Measurements from ENCODE around the gene RAPGEF5. TPM values are rescaled to one million over a fixed set of nuclear protein-coding genes. Genes with fewer than 3 reads are reported as not detected.

RAPGEF5 gene
- total RNA-seq, 1 donor = 1.1 TPM

GRCh38 chr7:22373911-22374310, 17.0 kb upstream of the RAPGEF5 start:
- Histone ChIP-seq H3K9me3 (ENCODE audit: low read depth, low read length) (no peaks in the 10 kb centered on the region), H3K79me2 (ENCODE audit: insufficient read depth, low read length) (no peaks in the 10 kb centered on the region), H3K36me3 (ENCODE audit: insufficient read depth, low read length) (no peaks in the 10 kb centered on the region), H4K20me1 (ENCODE audit: insufficient read depth, low read length) (no peaks in the 10 kb centered on the region), H3K4me2 (ENCODE audit: insufficient read depth, low read length) (no peak overlapping the region), H3K4me1 (ENCODE audit: insufficient read depth, low read length) (no peaks in the 10 kb centered on the region), H2AFZ (ENCODE audit: low read length) (no peak overlapping the region), H3K4me3 (ENCODE audit: insufficient read depth, low read length) (no peak overlapping the region), H3K27me3 (ENCODE audit: insufficient read depth, low read length) (no peaks in the 10 kb centered on the region), H3K27ac (ENCODE audit: low read depth, low read length) (no peak overlapping the region)
- TF ChIP-seq CTCF (IDR thresholded peaks at IDR 0.05; ENCODE audit: extremely low read depth, low read depth, low read length) = no peak
- DNase-seq (ENCODE audit: insufficient read length, low spot score, missing footprints) = no peak

GRCh38 chr7:22373388-22373787, 16.4 kb upstream of the RAPGEF5 start:
- TF ChIP-seq CTCF (IDR thresholded peaks at IDR 0.05; ENCODE audit: extremely low read depth, low read depth, low read length) = no peak
- H2AFZ ChIP-seq (ENCODE audit: low read length) = no peak overlapping the region
- no peak overlapping the region for H3K4me3 ChIP-seq (ENCODE audit: insufficient read depth, low read length)
- H3K79me2 ChIP-seq (ENCODE audit: insufficient read depth, low read length) = no peaks in the 10 kb centered on the region
- H3K27ac ChIP-seq (ENCODE audit: low read depth, low read length) = no peak overlapping the region
- no peaks in the 10 kb centered on the region for H4K20me1 ChIP-seq (ENCODE audit: insufficient read depth, low read length)
- no peak overlapping the region for H3K4me2 ChIP-seq (ENCODE audit: insufficient read depth, low read length)
- no peaks in the 10 kb centered on the region for H3K36me3 ChIP-seq (ENCODE audit: insufficient read depth, low read length)
- no peaks in the 10 kb centered on the region for H3K4me1 ChIP-seq (ENCODE audit: insufficient read depth, low read length)
- no peaks in the 10 kb centered on the region for H3K9me3 ChIP-seq (ENCODE audit: low read depth, low read length)
- H3K27me3 ChIP-seq (ENCODE audit: insufficient read depth, low read length) = no peaks in the 10 kb centered on the region
- DNase-seq (ENCODE audit: insufficient read length, low spot score, missing footprints) = no peak

- TF ChIP-seq CTCF (IDR thresholded peaks at IDR 0.05; ENCODE audit: extremely low read depth, low read depth, low read length) = no peak
- Histone ChIP-seq H3K9me3 (ENCODE audit: low read depth, low read length) (no peaks in the 10 kb centered on the region), H3K36me3 (ENCODE audit: insufficient read depth, low read length) (no peaks in the 10 kb centered on the region), H3K4me1 (ENCODE audit: insufficient read depth, low read length) (no peaks in the 10 kb centered on the region), H4K20me1 (ENCODE audit: insufficient read depth, low read length) (no peaks in the 10 kb centered on the region), H3K4me3 (ENCODE audit: insufficient read depth, low read length) (no peak overlapping the region), H3K27me3 (ENCODE audit: insufficient read depth, low read length) (no peaks in the 10 kb centered on the region), H3K79me2 (ENCODE audit: insufficient read depth, low read length) (no peaks in the 10 kb centered on the region), H3K27ac (ENCODE audit: low read depth, low read length) (no peak overlapping the region), H3K4me2 (ENCODE audit: insufficient read depth, low read length) (no peak overlapping the region), H2AFZ (ENCODE audit: low read length) (peak overlapping the region; percentile 28)
- no peak for DNase-seq (ENCODE audit: insufficient read length, low spot score, missing footprints)
These were observed 15.9 kb upstream of the RAPGEF5 start for GRCh38 chr7:22372863-22373262.

GRCh38 chr7:22371878-22372277, 14.9 kb upstream of the RAPGEF5 start:
- Histone ChIP-seq H3K79me2 (ENCODE audit: insufficient read depth, low read length) (no peaks in the 10 kb centered on the region), H3K4me1 (ENCODE audit: insufficient read depth, low read length) (no peaks in the 10 kb centered on the region), H4K20me1 (ENCODE audit: insufficient read depth, low read length) (no peaks in the 10 kb centered on the region), H3K27me3 (ENCODE audit: insufficient read depth, low read length) (no peaks in the 10 kb centered on the region), H3K4me2 (ENCODE audit: insufficient read depth, low read length) (no peak overlapping the region), H3K36me3 (ENCODE audit: insufficient read depth, low read length) (no peaks in the 10 kb centered on the region), H3K27ac (ENCODE audit: low read depth, low read length) (no peak overlapping the region), H3K4me3 (ENCODE audit: insufficient read depth, low read length) (no peak overlapping the region), H2AFZ (ENCODE audit: low read length) (no peak overlapping the region), H3K9me3 (ENCODE audit: low read depth, low read length) (no peaks in the 10 kb centered on the region)
- no peak for TF ChIP-seq CTCF (IDR thresholded peaks at IDR 0.05; ENCODE audit: extremely low read depth, low read depth, low read length)
- no peak for DNase-seq (ENCODE audit: insufficient read length, low spot score, missing footprints)

Data from osteoblast (primary cell).